SHP77 (cell line): ENCODE results near the gene CLASP1.
A peak's percentile ranks its signal among the peaks of the same experiment; 100 is the strongest.
"Not testable (repeated sequence)": the region's sequence is repeated elsewhere in the genome, so short reads cannot be mapped to it uniquely, and the experiment has no call there.

Source experiments
- DNase-seq, 2 experiments: peaks; one replicate each; lab custom pipeline; 2025; lab: John Stamatoyannopoulos, UW

CLASP1 gene

DNA sequence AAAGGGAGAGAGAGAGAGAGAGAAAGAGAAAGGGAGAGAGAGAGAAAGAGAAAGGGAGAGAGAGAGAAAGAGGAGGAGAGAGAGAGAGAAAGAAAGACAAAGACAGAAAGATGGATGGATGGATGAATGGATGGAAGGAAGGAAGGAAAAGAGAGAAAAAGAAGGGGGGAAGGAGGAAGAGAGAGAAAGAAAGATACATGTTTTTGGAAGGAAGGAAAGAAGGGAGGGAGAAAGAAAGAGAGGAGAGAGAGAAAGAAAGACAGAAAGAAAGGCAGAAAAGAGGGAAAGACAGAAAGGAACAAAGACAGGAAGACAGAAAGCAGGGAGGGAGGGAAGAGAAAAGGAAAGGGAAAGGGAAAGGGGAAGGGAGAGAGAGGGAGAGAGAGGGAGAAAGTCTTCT, 67.0 kb downstream of the CLASP1 start:
- DNase-seq = no peak

DNA sequence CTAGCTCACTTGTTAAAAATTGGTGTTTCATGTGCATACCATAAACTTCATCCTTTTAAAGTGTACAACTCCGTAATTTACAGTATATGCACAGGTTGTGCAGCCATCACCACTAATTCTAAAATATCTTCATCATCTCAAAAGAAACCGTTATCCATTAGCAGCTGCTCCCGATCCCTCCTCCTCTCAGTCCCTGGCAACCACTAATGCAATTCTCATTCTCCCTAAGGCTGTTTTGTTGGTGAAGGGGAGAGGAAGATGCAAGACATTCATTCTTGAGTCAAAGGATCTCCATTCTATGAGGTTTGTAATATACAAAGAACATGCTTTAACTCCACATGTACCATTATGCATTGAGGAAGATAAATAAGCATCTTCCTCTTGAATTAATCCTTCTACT, 70.0 kb downstream of the CLASP1 start:
- DNase-seq = no peak

DNA sequence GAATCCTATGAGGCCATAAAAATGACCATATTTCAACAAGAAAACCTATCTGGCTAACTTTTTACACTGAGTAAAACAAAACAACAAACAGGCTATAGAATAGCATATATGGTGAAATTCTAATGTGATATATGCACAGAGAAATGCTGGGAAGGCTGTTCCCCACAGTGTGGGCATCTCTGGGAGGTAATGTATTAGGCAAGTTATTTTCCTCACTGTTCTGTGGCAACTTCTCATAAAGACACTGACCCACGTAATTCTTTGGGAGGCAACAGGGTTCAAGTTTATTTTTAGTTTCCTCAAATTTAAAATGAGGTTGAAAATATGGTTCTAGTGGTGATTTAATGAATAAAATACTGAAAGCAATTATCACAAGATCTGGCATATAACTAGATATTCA, 71.9 kb downstream of the CLASP1 start:
- DNase-seq = no peak

DNA sequence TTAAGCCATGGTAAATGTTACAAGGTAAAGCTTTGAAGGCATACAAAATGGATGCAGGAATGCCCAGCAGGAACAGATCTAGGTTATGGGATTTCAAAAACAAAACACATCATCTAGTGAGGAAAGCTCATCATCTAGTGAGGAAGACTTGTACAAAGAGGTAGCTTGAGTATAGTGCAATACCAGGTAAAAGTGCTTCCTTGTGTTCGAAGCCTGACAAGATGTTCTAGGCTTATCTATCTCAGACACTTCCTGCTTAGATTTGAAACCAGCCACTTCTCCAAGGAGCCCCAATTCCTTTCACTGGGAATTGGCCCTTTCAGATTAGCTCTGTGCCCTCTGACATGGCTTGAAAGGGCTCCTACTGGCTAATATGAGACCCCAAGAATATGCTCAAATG, 73.0 kb downstream of the CLASP1 start:
- DNase-seq = no peak

DNA sequence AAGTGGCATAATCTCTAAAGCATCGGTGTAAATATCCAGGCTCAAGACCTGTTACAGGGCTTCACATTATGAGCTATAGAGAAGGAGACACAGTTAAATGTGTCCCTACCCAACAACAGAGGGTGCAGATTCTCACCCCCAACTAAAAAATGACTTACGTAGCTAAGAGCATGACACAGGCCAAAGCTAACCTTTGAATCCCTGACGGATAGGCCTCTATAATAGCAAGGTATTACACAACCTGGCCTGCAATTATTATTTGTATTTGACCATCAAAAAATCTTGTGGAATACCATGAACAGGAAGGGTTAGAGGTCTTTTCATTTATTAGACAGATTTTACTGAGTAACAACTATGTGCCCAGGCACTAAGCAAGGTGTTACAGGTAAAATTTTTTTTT, 73.5 kb downstream of the CLASP1 start:
- no peak for DNase-seq

DNA sequence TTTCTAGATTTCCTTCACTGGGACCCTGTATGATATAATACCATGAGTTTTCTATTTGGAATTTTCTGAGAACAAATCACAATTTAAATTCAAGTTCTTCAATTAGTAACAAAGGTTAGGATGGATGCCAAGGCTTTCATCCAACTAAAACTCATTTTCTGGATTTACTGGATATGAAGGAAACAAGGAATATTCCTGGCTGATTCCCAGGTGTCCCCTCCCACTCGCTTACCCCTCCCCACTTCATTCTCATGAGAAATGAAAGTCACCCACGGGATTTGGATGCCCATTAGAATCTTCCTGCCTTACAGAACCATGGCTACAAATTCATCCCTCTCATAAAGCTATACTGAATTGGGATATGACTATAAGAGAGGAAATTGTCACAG, 78.6 kb downstream of the CLASP1 start:
- no peak for DNase-seq

DNA sequence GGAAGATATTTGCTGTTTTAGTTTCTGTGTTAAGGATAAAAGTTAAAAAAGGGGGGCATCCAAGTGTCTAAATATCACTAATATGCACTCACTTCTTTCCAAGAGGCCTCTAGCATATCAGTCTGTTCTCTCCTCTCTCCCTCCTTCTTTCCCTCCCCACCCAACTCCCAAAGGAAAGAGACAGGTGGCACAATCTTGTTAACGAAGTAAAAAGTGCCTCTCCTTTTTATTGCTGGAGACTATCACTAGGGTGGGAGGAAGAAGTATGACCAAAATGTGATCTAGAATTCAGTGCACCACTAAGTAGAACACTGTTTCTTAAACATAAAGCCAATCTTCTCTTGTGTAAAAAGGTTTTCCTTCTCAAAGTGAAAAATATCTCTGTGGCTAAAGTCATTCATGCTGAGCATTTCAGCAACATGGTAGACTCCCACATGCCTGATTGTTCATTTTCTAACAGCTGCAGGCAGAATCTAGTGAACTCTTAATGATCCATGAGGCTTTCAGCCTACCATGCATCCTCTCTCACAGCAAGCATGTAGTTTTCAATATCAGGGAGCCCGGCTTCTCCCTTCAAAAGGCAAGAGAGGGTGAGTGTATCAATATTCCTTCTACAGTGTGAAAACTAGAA, 79.1 kb downstream of the CLASP1 start:
- DNase-seq = no peak

DNA sequence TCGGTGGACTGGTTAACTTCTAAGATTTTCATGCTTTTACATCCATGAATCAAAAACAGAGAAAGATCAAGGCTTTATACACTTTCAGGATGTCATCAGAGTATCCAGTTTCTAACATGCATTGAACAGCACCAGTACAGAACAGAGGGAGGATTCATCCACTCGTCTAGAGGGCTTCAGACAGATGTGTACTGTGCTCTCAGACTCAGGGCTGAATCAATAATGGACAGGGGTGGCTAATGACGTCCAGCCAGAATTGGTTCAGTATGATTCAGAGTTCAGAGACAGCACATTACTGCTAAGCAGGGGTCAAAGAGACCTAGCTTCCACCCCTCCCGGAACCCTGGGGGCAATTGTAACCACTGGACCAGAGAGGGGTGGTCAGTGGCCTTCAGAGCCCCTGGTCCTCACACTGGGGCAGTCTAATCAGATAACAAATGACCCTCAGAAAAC, 81.3 kb downstream of the CLASP1 start:
- peak in 1 of 2 experiments; percentile 3 for DNase-seq

DNA sequence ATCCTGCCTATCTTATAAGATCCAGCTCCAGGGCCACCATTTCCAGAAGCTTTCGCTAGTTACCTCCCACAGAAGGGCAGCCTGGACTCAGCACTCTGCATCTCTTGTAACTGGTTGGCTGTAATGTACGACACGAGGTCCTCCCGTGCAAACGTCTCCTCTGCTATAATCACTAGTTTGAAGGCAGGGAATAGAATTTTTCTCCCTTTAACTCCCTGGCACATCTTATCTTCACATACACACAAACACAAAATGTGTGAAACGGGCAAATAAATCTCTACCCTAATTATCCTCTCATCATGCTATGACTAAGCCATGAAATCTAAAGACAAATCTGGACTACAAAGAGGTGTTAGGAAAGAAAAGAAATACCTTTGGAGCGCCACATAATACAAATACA, 81.8 kb downstream of the CLASP1 start:
- DNase-seq = no peak

DNA sequence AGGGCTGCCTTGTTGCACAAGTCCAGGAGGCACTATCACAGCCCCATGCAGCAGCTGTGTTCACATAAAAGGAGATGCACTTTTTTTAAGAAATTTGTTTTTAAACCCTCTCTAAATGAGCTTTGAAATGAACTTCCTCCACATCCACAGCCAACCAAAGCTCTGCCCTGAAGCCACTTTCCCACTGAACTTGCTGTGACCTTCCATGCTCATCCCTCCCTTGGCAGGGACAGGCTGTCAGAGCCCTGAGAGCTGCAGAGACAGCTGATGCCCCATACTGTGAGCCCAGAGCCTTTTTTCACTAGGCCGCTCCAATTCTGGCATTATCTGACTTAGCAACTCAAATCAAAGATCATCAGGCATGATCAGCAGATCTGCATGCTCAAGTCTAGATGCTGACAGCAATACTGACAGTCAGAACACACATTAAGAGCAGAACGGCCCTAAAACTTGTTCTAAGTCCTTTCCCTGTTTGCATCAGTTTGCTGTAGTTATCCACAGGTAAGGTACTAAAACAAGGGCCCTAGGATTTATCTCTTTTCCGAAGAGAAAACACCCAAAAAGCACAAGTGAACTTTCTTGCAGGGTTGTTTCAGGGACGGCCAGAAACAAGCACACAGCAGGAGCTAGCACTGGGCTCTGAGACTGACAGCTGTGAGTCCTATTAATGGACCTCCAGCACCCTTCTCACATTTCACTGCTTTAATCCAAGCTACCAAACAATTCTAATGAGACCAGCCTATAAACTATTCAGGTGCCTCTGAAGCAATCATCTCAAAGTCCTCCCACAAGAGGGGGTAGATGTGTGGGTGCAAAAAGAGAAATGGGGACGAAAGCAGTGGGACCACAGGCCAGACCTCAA, 83.6 kb downstream of the CLASP1 start:
- no peak for DNase-seq

DNA sequence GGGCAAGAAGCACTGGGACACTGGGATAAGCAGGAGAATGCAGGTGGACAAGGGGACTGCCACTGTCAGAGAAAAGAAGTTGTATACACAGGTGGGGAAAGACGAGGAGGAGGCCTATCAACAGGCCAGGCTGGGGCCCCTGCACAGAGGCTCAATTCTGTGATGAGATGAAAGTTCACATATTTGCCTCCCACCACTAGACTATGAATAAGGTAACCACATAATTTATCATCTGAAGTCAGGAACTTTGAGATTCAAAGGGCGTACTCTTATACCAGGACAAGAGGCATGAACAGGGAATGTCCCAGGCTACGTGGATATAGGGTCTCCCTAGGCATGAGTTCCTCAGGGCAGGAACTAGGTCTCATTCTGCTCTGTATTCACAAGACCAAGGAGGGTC, 84.4 kb downstream of the CLASP1 start:
- no peak for DNase-seq

DNA sequence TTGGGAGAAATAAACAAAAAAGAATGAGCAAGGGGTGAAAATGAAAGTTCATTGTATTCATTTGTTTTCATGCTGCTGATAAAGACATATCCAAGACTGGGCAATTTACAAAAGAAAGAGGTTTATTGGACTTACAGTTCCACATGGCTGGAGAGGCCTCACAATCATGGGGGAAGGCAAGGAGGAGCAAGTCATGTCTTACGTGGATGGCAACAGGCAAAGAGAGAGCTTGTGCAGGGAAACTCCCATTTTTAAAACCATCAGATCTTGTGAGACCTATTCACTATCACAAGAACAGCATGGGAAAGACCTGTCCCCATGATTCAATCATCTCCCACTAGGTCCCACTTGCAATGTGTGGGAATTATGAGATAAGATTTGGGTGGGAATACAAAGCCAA, 85.5 kb downstream of the CLASP1 start:
- DNase-seq = not testable (repeated sequence)

DNA sequence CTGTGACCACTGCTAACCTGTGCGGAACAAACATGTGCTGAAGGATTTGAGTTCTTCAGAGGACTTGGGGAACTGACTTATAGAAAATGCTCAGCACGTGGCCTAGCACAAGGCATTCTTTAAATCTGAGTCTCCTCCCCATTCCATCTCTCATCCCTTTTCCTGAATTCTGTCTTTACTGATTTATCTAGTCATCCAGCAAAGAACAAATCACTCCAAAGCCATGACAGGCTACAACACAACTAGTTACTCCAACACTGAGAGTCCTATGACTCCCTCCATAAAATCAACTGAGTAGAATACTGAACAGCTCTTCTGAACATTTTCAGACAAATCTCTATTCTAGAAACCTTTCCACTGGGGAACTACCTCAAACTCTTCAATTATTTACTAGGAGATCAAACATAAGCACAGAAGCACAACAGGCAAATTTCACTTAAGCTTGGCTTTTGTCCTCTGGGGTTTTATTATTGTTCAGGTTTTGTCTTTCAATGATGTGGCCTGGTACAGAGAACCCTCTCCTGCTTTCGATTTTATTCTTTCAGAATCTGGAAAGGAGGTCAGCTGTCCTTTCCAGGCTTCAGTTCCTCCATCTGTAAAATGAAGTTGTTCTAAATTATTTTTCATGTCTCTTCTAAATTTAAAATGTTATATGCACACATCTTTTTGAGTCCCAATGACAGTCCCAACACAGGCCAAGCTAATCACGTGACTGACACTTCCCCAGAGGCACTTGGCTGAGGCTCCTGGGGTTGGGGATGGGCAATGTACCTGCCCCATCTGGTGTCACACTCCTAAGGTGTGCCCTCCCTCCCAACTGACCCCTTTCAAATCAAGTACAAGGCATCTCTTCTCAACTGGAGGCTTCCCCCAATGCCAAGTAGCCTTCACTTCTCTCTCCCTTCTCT, 86.7 kb downstream of the CLASP1 start:
- DNase-seq = no peak

DNA sequence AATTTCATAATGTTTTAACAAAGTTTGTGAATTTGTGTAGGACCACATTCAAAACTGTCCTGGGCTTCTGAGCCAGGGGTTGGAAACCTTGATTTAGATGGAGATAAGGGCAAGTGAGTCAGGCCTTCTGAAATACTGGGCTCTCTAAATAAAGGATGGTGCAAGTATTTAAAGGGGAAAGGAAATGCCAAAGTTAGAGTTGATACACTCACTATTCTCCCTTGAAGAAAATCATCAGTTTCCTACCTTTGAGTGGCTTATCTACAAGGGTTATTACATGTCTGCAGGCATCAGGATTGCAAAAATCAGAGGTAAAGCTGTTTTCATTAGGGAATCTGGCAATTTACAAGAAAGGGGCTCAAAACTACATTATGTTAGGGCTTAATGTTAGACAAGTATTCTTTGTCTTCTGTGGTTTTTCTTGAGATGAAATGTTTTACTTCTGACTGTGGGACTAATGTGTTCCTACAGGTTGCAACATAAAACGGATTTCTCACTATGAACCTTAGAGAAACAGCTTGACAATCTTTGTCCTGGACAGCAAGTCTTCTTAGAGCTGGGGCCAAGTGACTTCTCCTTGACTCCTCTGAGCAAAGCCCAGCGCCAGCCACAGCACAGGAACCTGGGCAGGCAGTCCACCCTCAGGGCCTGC, 87.5 kb downstream of the CLASP1 start:
- DNase-seq = no peak

DNA sequence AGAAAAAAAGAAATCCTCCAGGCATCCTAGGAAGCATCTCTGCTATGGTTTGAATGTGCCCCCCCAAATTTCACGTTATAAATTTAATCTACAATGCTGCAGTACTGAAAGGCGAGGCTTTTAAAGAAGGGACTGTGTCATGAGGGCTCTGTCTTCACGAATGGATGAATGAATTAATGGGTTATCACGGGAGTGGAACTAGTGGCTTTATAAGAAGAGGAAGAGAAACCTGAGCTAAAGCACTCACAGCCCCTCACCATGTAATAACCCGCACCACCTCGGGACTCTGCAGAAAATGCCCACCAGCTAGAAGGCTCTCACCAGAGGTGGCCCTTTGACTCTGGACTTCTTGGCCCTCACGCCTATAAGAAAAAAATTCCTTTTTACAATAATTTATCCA, 90.9 kb downstream of the CLASP1 start:
- no peak for DNase-seq

DNA sequence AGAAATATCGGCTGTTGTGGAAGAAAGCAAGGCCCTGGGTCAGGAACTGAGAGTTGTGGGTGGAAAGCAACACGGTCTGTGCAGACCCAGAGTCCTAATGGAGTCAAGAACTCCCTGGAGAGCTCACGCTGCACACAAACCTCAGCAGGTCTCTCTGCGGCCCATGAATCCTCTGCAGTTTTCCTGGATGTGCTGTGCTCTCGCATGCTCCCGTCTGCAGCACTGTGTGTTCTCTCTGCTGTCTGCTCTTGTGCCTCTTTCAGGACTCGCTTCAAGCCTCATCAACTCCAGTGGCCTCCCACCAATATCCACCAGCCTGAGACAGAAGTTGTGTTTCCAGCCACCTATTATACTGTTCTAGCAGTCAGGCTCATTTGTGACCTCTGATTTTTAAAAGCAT, 94.3 kb downstream of the CLASP1 start:
- no peak for DNase-seq

DNA sequence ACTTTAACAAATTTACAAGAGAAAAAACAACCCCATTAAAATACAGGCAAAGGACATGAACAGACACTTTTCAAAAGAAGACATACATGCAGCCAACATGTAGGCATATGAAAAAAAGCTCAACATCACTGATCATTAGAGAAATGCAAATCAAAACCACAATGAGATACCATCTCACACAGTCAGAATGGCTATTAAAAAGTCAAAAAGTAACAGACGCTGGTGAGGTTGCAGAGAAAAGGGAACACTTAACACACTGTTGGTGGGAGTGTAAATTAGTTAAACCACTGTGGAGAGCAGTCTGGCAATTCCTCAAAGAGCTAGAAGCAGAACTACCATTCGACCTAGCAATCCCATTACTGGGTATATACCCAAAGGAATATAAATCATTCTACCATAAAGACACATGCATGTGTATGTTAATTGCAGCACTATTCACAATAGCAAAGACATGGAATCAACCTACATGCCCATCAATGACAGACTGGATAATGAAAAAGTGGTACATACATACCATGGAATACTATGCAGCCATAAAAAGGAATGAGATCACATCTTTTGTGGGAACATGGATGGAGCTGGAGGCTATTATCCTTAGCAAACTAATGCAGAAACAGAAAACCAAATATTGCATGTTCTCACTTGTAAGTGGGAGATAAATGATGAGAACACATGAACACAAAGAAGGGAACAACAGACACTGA, 96.6 kb downstream of the CLASP1 start:
- DNase-seq = not testable (repeated sequence)

DNA sequence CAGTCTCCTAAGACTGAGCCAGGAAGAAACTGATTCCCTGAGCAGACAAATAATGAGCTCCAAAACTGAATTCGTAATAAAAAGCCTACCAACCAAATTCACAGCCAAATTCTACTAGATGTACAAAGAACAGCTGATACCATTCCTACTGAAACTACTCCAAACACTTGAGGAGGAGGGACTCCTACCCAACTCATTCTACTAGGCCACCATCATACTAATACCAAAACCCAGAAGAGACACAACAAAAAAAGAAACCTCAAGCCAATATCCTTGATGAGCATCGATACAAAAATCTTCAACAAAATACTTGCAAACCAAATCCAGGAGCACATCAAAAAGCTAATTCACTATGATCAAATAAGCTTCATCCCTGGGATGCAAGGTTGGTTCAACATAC, 98.6 kb downstream of the CLASP1 start:
- DNase-seq = no peak

DNA sequence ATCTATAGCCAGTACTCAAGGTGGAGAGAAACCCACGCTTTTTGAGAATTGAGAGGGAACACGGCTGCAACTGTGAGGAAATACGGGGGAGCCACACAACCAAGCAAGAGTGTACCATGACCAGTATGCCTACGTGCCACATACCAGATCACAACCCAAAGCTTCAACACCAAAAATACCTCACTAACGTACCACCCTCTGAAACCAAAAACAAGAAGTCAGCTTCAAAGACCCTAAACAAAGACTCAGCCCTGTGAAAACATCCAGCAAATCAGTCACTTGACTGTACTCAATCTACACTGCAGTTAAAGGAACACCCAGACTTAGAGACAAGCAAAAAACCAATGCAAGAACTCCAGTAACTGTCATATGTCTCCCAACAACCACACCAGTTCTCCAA, 101.6 kb downstream of the CLASP1 start:
- DNase-seq = no peak

DNA sequence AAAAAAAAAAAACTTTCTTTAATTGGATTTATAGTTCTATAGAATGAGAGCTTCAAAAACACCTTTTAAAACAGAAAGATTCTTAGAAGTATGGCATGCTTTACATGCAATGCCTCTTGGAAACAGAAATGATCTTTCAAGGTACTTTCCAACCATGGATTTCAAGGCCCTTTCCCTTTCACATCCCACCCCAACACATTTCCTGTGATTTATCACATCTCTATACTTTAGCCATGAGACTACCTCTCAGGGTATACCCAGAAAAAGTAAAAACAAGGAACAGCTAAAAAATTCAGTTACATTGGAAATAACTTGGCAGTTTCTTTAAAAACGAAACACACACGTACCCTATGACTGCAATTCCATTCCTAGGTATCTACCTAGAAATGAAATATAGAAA, 103.3 kb downstream of the CLASP1 start:
- no peak for DNase-seq

DNA sequence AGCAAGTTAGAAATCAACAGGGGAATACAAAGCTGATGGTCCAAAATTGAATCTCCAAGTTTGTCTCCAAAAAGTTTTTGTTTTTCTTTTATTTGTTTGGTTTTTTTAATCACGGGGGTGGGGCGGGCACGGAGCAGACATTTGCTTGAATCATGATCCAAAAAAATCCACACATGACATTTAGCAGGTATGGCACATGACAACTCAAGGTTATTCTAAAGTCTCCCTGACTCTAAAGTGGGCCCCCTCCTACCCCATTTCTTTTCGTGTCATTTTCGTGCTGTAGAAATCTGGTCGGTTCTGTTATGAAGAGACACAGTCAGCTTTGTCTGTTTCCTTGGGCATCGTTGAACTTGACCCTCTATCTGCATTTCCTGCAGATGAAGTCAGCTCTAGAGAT, 104.0 kb downstream of the CLASP1 start:
- no peak for DNase-seq
